Coronary artery (tissue), 2 donors: ENCODE measurements around the gene MAP3K10.
A peak's percentile ranks its signal among the peaks of the same experiment; 100 is the strongest.

Source experiments
- DNase-seq: peaks from one replicate; pipeline ENCODE4 v3.0.0-alpha.2; 2017; ENCODE audit warnings: low spot score
- H3K27ac ChIP-seq, 2 donors: fragments of 200-600 bp; sonication (generic); one replicate each; pipeline ENCODE4 v1.5.1; 2016 to 2019
- H3K4me3 ChIP-seq: fragments of 200-600 bp; sonication (generic); 2 replicates; pipeline ENCODE4 v1.5.1; 2016; ENCODE audit warnings: mild to moderate bottlenecking, moderate library complexity
- TF ChIP-seq, protein P1 (sequence below): fragments of 200-600 bp; sonication (generic); IDR thresholded peaks from one replicate; pipeline ENCODE4 v1.5.1; 2019; ENCODE audit warnings: antibody characterized with exemption

The MAP3K10 gene

DNA sequence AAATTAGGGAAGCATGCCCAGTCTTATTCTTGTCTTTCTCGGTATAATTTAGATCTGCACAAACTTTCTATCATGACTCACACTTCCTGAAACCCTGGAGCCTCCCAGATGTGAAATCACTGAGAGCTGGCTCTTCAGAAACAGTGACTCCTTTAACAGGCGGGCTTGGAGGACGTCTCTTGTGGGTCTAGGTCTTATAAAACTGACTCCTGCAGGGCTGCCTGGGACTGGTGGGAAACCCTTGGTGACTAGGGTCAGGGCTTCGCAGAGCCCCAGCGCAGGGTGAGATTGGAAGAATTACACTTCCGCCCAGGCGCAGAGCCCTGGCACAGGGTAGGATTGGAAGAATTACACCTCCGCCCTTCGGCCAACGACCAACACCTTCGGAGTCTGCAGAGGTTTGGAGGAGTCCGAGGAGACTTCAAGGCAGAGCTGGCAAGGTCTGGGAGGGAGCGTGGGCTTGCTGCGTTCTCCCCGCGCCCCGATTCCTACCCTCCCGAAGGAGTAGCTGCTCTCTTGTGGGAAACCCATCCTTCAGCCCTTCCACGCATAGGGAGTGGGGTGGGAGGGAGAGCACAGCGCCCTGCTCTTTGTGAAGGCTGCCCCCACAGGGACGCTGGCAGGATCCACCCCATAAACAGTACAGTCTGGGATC lies 43.4 kb upstream of the MAP3K10 start:
- Histone ChIP-seq H3K27ac (peak overlapping the region in 1 of 2 donors; percentile 40), H3K4me3 (peak overlapping the region; percentile 52)
- DNase-seq = no peak
- TF ChIP-seq, protein P1, sequence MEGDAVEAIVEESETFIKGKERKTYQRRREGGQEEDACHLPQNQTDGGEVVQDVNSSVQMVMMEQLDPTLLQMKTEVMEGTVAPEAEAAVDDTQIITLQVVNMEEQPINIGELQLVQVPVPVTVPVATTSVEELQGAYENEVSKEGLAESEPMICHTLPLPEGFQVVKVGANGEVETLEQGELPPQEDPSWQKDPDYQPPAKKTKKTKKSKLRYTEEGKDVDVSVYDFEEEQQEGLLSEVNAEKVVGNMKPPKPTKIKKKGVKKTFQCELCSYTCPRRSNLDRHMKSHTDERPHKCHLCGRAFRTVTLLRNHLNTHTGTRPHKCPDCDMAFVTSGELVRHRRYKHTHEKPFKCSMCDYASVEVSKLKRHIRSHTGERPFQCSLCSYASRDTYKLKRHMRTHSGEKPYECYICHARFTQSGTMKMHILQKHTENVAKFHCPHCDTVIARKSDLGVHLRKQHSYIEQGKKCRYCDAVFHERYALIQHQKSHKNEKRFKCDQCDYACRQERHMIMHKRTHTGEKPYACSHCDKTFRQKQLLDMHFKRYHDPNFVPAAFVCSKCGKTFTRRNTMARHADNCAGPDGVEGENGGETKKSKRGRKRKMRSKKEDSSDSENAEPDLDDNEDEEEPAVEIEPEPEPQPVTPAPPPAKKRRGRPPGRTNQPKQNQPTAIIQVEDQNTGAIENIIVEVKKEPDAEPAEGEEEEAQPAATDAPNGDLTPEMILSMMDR = no peak

DNA sequence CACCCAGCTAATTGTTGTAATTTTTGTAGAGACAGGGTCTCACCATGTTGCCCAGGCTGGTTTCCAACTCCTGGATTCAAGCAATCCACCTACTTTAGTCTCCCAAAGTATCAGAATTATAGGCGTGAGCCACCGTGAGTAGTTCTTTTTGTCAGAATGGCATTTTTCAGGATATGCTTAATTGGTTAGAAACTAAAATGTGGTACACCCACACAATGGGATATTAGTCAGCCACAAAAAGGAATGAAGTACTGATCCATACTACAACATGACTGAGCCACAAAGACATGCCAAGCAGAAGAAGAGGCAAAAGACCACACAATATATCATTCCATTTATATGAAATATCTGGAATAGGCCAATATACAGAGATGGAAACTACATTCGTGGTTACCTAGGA lies 41.7 kb upstream of the MAP3K10 start:
- H3K4me3 ChIP-seq = no peak overlapping the region

DNA sequence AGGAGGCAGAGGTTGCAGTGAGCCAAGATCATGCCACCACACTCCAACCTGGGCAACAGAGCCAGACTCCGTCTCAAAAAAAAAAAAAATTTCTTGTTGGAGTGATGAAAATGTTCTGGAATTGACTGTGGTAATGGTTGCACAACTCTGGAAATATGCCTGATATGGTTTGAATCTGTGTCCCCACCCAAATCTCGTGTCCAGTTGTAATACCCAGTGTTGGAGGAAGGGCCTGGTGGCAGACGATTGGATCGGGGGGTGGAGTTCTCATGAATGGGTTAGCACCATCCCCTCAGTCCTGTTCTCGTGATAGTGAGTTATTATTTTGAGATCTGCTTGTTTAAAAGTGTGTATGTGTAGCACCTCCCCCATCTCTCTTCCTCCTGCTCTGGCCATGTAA lies 41.1 kb upstream of the MAP3K10 start:
- Histone ChIP-seq H3K27ac (no peak overlapping the region), H3K4me3 (no peak overlapping the region)
- TF ChIP-seq, protein P1 = no peak
- no peak for DNase-seq

More for the DNA sequence above, 41.7 kb upstream of the MAP3K10 start:
- no peak overlapping the region for H3K27ac ChIP-seq
- DNase-seq = no peak
- TF ChIP-seq, protein P1 = no peak

DNA sequence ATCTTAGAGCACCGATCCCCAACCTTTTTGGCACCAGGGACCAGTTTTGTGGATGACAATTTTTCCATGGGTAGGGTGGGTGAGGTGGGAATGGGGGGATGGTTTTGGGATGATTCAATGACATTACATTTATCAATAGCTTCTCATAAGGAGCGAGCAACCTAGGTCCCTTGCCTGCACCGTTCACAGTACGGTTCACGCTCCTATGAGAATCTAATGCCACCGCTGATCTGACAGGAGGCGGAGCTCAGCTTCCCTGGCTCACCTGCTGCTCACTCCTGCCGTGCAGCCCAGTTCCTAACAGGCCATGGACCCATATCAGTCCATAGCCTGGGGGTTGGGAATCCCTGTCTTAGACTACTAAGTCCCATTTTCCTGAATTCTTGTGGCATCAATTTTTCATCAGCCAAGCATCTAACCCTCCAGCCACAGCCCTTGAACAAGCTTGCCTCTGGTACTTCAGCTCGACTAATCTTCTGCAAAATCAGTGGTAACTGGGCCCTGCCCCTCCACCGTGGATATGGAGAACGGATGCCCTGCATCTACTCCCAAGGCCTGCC lies 37.0 kb upstream of the MAP3K10 start:
- no peak for DNase-seq
- TF ChIP-seq, protein P1 = no peak
- Histone ChIP-seq H3K4me3 (no peak overlapping the region), H3K27ac (no peak overlapping the region)

DNA sequence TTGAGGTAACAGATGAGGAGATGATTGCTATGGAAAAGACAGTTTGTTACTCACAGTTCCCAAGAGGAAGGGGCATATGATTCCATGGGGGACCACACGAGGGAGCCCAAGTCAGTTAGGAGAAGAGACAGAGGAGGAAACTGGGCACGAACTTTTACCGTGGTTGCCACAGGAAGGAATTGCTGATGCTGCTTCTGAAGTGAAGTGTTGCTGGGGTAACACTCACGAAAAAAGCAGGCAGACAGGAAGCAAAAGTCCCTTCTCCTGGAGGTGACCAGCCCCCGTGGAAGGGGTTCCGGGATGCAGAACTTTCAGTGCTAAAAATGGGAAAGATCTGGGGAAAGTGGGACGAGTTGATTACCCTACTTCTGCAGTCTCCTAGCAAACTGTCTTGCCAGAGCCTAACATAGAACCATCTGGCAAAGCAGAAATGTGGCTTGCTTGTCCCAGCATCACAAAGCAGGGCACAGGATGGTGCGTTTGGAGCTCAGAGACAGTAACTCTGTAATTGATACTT lies 35.4 kb upstream of the MAP3K10 start:
- H3K4me3 ChIP-seq = no peak overlapping the region
- TF ChIP-seq, protein P1 = no peak
- no peak for DNase-seq
- H3K27ac ChIP-seq = no peak overlapping the region

DNA sequence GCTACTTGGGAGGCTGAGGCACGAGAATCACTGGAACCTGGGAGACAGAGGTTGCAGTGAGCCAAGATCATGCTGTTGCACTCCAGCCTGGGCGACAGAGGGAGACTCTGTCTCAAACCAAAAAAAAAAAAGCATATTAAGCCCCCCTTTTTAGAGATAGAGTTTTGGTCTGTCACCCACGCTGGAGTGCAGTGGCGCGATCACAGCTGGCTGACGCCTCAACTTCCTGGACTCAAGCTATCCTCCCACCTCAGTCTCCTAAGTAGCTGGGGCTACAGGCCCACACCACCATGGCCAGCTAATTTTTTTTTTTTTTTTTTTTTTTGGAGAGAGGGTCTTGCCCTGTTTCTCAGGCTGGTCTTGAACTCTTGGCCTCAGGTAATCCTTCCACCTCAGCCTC lies 34.2 kb upstream of the MAP3K10 start:
- Histone ChIP-seq H3K27ac (no peak overlapping the region), H3K4me3 (no peak overlapping the region)
- TF ChIP-seq, protein P1 = no peak
- DNase-seq = no peak

DNA sequence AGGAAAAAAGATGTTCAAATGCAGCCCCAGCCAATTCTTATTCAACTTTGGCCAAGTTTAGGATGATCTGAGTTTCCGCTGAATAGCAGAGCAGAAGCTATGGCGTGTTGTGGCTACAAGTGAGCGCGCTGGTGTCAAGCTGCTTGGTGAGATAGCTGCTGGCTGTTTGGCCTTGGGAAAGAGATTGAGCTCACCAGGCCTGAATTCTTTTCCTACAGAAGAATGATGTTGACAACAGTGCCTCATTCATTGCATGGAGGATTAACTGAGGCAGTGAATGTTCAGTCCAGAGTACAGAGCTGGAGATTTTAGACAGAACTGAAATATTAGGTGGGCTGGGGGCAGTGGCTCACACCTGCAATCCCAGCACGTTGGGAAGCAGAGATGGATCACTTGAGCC lies 31.5 kb upstream of the MAP3K10 start:
- no peak overlapping the region for H3K27ac ChIP-seq

More for the DNA sequence above, 31.5 kb upstream of the MAP3K10 start:
- no peak overlapping the region for H3K4me3 ChIP-seq
- DNase-seq = no peak
- TF ChIP-seq, protein P1 = no peak
